GM19463 (cell line): ENCODE data around the gene SEMA5A.

Experiments used
- ATAC-seq: cut with Tn5 transposase; IDR thresholded peaks from one replicate; pipeline ENCODE4 v1.9.1; 2021; ENCODE audit warnings: mild to moderate bottlenecking, moderate library complexity; ENCODE audit not compliant: unreplicated experiment

Gene SEMA5A

DNA sequence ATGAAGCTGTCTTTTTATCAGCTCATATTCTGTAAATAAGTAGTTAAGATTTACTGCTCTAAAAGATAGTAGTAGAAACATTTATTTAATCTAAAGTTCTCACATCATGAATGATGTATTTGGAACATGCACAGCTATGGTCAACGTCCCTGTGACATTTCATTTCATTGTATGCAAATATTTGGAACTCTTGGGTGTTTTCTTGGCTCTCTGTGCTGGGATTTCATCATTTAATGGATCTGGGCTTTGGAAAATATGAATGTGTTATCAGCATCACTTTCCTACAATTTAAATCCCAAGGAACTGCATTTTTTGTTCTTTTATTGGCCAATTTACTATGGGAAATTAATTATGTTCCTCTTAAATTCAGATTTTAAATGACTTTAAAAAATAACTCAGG is 462.9 kb downstream of the SEMA5A start:
- no peak for ATAC-seq

DNA sequence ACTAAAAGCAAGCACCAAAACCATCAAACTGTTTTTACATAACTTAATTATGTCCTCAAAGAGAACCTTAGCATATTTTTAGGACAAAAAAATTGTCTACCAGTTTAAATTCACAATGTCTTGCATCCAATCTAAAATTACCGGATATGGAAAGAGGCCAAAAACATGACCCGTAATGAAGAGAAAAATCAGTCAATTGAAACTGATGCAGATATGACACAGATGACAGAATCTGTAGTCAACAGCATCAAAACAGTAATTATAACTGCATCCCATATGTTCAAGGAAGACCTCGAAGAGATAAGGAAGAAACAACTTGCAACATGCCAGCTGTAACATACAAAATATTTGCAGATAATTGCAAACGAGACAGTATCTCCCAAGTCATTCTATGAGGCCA is 473.2 kb downstream of the SEMA5A start:
- no peak for ATAC-seq

DNA sequence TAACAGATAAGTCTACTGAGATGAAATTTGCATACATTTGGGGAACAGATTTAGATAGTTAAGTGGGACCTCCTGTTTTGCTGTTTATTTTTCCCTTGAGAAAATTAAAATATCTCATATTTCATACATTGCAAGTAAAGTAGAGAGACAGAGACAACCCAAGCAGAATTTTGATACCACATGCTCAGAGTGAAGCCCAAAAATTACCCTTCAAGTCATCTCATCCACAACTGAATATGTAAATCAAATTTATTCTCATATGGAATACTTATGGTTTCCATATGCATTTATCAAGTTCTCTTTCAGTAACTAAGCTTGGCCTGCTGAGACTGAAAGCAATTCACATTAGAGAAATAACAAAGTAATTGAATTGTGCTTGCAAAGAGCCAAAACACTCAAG is 474.4 kb downstream of the SEMA5A start:
- ATAC-seq, result no peak

DNA sequence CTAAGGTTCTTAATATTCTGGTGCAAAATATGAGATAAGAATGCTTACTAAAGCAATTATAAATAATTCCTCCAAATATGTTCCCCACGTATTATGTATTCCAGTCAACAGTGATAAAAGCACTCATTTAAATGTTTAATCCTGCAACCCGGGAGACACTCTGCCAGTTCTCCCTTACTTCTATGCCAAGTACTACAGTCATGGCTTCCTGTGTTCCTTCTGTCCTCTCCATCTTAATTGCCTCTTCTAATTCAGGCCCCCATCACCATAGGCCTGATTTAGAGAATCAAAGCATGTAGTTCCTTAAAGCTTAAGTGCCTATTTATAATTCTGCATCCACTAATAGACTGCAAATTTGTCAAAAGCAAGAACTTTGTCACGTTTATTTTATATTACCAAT is 474.8 kb downstream of the SEMA5A start:
- ATAC-seq, result no peak

DNA sequence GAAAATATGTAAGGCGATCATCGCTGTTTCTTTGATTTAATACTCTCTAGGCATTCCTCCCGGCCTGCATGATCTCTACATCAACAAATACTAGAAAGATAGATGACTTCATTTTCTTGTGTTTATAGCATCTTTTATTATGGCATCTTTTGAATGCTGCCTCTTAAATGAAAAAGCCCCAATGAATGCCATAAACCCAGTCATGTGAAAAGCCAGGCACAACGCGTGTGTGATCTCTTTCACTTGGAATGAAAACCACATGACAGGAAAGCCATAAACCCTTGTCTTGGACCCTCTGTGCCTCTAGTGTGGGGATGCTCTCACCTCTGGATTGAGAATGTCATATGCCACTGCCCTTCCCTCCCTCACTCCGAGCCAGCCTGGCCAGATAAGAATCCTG is 476.2 kb downstream of the SEMA5A start:
- ATAC-seq, result no peak

DNA sequence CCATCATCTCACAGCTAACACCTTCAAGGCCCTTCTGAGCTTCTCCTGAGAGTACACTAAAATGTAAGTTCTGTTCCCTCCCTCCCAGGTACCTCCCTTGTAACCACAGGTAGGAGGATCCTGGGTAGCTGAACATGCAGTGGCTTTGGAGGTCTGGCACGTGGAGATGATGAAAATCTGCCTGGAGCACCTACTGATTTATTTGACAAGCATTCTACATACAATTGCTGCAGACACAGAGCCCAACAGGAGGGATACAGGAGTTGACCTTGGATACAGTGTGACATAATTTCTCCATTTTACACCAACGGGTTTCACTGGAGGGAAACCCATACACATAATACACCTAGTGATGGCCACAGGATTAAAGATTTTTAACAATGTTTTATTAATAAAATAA is 478.7 kb downstream of the SEMA5A start:
- ATAC-seq, result no peak

DNA sequence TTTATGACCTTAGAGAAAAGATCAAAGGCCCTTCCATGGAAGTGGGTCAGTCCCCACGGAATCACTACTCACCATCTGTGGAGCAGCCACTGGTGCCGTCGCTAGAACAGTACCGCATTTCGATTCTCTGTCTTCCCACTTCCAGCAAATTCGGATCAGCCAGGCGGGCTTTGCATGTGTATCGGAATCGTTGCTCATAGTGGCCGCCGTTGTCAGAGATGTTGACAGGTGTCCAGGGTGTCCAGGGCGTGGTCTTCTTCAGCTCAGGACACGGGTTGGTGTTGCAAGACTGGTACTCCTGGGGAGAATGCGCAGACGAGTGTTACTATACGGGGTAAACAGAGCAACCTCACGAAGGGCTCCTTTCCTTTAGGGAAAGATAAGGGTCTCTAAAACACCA is 479.5 kb downstream of the SEMA5A start:
- no peak for ATAC-seq

DNA sequence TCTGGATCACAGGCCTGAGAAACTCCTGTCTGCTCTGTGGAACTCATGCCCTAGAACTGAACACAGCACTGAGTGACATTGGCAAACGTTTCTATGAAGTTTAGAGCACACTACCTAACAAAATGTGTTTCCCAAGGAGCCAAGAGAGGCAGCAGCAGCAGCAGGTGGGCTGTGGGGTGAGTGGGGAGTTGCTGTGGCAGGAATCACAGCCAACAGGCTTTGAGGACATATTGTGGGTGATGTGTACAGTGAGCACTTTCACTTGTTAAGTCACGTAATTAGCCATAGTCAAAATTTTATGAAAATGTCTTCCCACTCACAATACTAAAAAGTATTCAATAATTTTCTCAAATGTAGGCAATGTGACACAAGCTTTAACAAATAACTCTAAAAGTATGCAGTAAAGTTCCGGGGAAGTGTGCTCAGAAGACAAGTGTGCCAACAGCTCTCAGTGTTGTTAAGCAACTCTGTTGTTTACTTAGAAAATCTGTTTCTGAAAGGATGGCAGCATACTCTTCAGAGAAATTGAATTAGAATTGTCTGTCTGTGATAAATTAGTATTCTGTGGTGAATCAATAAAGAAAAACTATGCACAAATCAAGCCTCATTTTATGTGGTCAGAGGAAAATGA is 482.1 kb downstream of the SEMA5A start:
- ATAC-seq, result no peak

DNA sequence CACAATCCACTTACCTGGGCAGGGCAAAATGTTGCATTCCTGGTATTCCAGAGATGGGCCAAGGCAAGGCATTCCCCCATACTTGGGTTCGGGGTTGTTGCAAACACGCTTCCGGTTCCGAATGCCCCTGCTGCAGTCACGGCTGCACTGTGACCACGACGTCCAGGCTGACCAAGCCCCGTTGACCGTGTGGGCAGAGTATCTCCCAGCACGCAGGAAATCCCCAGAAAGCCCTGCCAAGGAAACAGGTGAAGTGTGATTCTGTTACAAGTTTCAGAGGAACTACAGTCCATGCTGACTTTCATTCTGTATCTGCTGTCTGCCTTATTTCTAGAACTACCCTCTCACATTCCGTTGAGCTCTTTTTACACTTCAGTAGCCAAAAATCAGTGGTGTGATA is 483.0 kb downstream of the SEMA5A start:
- peak; percentile 64 for ATAC-seq

DNA sequence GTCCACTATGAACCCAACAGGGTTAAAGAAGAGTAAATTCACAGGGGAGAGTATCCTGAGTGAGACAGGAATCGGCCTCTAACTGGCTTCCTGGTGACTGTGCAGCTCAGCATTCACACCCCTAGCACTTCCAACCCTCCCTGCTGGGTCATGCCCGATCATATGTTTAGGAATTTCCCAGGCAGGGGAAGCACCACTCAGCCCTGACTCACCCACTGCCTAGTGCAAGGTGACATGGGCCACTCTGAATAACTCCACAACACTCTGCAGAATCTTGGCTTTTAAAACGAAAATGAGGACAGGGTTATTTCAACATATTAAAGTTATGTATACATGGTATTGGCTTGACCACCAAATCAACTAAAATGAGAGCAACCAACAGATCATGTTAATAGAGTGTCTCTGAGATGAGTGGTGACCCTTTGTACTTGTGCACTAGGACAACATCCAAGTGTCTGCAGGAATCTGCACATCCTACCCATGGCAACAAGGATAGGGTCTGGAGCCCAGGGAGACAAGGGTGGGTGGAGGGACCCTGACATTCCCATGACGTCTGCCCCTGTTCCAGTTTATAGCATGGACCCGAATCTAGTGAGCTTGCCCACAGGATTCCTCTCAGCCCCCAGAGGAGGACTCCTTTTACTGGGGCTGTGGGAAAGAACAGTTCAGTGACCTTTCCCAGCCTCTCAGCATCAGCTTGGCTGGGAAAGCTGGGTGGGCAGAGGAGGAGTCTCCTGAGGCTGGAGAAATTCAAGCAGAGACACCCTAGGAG is 485.8 kb downstream of the SEMA5A start:
- ATAC-seq, result peak; percentile 48

DNA sequence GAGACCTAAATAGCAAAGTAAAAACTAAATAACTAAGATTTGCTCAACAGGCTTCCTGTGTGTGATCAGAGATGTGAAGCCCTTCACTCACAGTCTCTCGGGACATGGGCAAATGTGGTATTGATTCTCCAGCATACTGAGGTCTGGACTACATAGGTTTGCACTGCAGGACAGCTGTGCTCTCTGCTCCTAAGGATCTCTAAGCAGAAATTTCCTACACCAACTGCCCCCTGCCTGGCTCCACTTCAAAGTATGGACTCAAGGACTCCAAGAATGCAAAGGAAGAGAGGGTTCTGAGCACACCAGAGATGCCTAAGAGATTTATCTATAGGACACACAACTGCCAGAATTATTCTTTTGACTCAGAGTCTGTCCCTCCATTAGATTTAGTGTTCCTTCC is 487.2 kb downstream of the SEMA5A start:
- no peak for ATAC-seq

DNA sequence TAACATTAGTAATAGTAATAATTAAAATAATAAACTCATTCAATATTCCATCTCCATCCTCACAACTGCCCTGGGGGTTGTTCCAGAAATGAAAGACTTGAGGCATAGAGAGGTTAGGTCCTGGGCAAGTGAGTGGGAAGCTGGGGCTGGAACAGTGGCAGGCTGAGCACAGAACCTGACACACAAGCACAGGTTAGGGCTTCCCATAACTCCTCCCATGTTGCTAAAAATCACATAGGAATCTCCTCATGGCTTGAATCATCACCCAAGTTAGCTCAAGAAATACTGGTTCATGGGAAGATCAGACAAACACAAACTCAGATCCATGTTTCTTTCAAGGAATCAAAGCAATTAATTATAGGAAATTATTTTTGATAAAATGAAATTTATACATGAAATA is 487.7 kb downstream of the SEMA5A start:
- ATAC-seq, result no peak

DNA sequence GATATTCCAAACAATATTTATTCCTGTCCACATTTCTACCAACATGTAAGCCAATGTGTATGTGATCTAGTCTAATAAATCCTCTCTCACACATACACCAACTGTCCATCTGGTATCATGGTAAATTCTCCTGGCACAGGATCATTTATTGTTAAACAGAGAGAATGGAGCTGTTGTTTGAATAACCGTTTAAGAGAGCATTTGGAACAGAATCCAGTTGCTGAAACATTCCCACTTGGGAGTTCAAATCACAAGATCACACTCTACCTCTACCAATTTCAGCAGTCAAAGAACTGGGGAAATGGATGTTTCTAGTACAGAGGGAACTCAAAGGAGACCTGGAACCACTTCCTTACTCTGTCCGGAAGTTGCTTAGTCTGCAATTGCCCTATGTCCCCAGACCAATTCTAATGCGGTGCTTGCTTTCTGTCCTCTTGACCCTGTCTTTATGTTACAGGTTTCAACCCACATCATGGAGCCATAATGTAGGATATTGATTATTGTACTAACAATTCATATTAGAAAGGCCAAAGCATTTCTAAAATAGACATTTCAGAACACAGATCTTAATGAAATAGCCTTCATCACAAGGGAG is 488.4 kb downstream of the SEMA5A start:
- ATAC-seq, result no peak

DNA sequence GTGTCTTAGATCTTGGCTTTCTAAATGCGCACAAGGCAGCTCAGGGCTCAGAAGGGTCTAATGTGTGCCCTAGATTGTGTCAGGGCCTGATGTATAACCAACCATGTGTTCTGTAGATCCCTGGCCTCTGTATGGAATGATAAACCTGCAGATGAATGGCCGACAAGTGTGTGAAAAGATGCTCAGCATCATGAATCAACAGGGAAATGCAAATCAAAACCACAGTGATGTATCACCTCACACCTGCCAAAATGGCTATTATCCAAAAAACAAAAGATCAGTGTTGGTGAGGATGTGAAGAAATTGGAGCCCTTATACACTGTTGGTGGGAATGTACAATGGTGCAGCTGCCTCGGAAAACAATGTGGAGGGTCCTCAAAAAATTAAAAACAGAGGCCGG is 489.8 kb downstream of the SEMA5A start:
- no peak for ATAC-seq

DNA sequence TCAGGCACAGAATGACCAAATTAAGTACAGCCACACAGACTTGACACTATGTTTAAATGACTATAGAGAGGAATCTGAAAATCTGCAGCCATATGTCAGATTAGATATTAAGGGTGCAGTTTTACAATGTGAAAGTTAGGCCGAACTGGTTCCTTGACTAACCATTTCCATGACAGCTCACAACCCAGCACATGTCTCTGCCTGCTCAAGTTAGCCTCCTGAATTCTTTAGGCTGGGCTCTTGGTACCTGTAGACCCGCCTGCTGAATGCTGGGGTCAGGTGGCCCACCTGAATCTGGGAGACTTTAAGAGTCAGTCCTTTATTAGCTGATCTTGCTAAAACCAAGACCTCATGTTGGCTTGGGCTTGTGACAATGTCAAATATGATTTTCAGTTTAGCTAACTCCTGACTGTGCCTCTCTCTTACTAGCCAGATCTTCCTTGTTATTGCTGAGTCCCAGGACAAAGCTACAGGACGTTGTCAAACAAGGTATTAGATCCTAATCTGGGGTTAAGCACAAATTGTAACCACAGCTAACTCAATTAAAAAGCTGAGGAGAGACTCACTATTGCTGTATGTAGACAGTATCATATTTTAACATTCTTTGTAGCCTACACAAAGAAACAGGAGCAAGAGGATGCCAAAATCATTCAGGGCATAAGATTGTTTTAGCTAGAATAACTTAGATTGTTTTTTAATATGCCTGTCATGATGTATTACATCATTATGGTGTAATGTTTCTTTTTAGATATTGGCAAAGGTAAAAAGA is 490.9 kb downstream of the SEMA5A start:
- ATAC-seq, result no peak

DNA sequence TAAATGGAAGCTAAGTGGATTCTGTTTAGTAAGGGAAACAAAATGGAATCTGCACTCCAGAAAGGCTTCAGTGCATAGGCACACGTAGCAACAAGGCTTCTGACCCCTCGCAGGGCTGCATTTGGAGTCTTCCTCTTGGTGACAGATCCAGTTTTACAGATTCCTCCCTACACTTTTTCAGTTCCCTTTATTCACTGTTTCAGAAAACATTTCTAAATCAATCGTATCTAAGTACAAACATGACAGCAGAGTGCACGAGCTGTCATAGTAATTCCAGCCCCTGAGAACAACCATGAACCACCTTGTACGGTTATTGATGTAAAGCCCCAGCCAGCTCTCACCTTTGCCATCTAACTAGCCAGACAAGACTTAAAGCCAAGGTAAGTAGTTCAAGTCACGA is 491.6 kb downstream of the SEMA5A start:
- no peak for ATAC-seq

DNA sequence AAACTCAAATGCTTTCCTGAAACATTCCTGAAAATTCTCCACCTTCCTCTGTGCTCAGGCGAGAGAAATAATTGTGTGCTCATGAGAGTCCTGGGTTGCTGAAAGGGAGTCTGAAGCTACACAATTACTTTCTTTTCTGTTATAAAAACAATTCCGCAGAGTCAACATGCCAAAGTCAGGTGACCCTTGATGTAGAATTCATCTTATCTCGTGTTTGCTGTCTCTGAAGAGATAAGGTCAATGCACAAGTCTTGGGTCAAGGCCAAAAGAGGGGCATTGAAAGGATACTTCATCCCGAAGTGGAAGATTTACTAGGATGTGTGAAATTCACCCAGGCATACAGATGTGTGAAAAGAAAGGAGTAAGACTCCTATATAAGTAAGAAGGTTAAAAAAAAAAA is 493.5 kb downstream of the SEMA5A start:
- ATAC-seq, result no peak

DNA sequence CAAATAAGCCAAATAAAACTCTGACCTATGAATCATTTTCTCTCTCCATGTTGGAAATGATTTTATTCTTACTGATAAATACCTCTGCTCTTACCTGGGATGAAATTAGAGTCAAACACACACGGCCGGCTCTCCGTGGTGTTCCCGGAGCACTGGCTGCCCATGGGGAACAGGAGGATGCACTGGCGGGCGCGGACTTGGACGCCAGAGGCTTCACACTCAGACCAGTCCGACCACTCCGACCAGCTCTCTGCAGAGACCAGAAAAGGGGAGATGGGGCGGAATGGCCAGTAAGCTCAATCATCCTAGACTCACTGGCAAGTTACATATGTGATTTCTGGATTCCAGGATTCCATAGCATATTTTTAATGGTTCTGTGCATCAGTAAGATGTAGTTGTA is 494.1 kb downstream of the SEMA5A start:
- ATAC-seq, result no peak

DNA sequence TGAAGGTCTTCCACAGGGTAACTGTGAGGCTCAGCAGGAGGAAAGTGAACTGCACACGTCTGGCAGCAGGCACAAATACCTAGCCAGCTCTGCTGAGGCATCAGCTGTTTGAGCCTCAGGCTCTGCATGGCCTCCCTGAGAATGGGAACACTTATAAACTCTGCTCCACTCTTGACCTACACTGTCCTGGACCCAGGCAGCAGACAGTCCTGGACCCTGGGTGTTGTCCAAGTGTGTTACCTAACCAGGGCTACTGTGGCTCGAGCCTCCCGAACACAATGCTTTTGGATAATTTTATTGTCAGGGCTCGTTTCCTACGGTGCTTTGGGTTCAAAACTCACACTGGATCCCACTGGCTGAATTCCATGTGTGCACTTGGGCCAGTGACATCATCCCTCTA is 497.9 kb downstream of the SEMA5A start:
- ATAC-seq, result no peak

DNA sequence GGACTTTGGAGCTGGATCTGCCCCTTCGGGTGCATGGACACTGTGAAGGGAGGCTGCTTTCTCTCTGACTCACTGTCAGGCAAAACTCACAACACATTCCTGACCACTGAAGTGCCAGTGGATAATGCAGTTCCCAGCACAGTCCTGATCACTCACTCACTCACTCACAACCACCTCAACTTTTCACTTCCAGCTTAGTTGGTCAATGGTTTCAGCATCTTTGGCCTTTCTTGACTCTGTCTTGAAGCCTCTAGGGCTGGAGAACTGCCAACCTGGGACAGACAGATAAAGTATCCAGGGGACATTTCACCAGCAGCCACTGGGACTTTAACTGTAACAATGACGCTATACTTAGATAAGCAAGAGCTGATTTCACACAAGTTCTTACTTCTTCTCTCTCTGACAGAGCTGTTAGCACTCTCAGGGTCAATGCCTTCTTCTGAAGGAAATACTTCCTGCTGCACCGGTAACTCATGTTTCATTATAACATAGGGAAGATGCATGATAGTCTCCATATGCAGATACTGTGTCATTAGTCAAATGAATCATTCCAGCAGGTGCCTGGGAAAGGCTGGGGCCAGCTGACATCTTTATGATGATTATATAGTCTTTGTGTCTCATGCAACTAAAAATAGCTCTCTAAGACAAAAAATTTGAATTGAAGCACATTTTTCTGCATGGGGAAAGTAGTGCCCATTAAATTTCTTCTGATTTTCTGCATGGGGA is 499.0 kb downstream of the SEMA5A start:
- no peak for ATAC-seq

DNA sequence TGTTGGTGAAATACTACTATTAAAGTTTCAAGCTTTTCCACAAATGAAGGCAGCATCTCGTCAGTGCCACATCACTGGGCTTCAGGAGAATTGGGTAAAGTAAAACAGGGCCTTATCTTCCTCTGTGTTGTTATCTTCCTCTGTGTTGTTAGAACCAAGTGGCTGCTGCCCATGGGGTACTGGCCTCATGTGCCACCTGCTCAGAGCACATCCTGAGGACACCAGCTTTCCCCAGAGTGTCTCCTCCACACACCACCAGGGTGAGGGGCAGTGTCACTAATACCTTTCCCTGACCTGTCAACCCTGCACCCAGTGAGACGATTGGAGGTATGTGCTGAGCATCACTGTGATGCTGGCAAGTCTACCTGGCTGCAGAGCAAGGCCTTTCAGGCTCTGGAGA is 499.9 kb downstream of the SEMA5A start:
- no peak for ATAC-seq
